WTC11 (cell line): ENCODE data around the gene TATDN3. TPM values are rescaled to one million over a fixed set of nuclear protein-coding genes. Genes with fewer than 3 reads are reported as not detected.

Experiments
- ARID4B ChIP-seq: sonication (generic); formaldehyde crosslinking; IDR thresholded peaks from 2 replicates; pipeline ENCODE4 v1.8.0; 2023; ENCODE audit warnings: missing genetic modification reagents, mild to moderate bottlenecking, borderline replicate concordance
- ATF1 ChIP-seq: sonication (generic); formaldehyde crosslinking; IDR thresholded peaks from 2 replicates; pipeline ENCODE4 v1.8.1; 2023; ENCODE audit warnings: mild to moderate bottlenecking, moderate library complexity, missing genetic modification reagents
- ATF6 ChIP-seq: sonication (generic); formaldehyde crosslinking; IDR thresholded peaks from 2 replicates; pipeline ENCODE4 v1.8.1; 2023; ENCODE audit warnings: mild to moderate bottlenecking, missing genetic modification reagents
- CREB1 ChIP-seq: sonication (generic); formaldehyde crosslinking; IDR thresholded peaks from 2 replicates; pipeline ENCODE4 v1.8.0; 2023; ENCODE audit warnings: mild to moderate bottlenecking, missing genetic modification reagents
- CREM ChIP-seq: sonication (generic); formaldehyde crosslinking; IDR thresholded peaks from 2 replicates; pipeline ENCODE4 v1.8.1; 2022; ENCODE audit warnings: mild to moderate bottlenecking, missing genetic modification reagents, moderate library complexity
- E2F4 ChIP-seq: sonication (generic); formaldehyde crosslinking; IDR thresholded peaks from 2 replicates; pipeline ENCODE4 v1.8.1; 2022; ENCODE audit warnings: low read depth, mild to moderate bottlenecking, moderate library complexity, missing genetic modification reagents, borderline replicate concordance
- E2F5 ChIP-seq: sonication (generic); formaldehyde crosslinking; IDR thresholded peaks from 2 replicates; pipeline ENCODE4 v1.8.1; 2022; ENCODE audit warnings: mild to moderate bottlenecking, moderate library complexity, missing genetic modification reagents
- ERG ChIP-seq: fragments of 250-450 bp; sonication (Bioruptor Pico); IDR thresholded peaks from 2 replicates; pipeline ENCODE4 v1.8.0; 2021; ENCODE audit warnings: mild to moderate bottlenecking
- FOXJ3 ChIP-seq: sonication (generic); formaldehyde crosslinking; IDR thresholded peaks from 2 replicates; pipeline ENCODE4 v1.9.0; 2021; ENCODE audit warnings: missing genetic modification reagents, mild to moderate bottlenecking, borderline replicate concordance
- HMGA2 ChIP-seq: fragments of 250-450 bp; sonication (Bioruptor Pico); IDR thresholded peaks from 2 replicates; pipeline ENCODE4 v1.4.0; 2021; ENCODE audit warnings: mild to moderate bottlenecking, moderate library complexity
- IRF2 ChIP-seq: sonication (generic); formaldehyde crosslinking; IDR thresholded peaks from 2 replicates; pipeline ENCODE4 v1.8.0; 2022; ENCODE audit warnings: low read depth, missing genetic modification reagents, borderline replicate concordance
- JAZF1 ChIP-seq: fragments of 250-450 bp; sonication (Bioruptor Pico); IDR thresholded peaks from 2 replicates; pipeline ENCODE4 v1.9.0; 2021; ENCODE audit warnings: moderate library complexity, mild to moderate bottlenecking, inconsistent platforms
- MAX ChIP-seq: sonication (generic); formaldehyde crosslinking; IDR thresholded peaks from 2 replicates; pipeline ENCODE4 v1.8.0; 2022; ENCODE audit warnings: mild to moderate bottlenecking, missing genetic modification reagents
- MXD4 ChIP-seq: fragments of 250-450 bp; sonication (Bioruptor Pico); IDR thresholded peaks from 2 replicates; pipeline ENCODE4 v1.8.0; 2021; ENCODE audit warnings: mild to moderate bottlenecking, moderate library complexity, borderline replicate concordance
- MYBL2 ChIP-seq: sonication (generic); formaldehyde crosslinking; IDR thresholded peaks from 2 replicates; pipeline ENCODE4 v1.8.1; 2023; ENCODE audit warnings: mild to moderate bottlenecking, moderate library complexity, missing genetic modification reagents
- NFE2L1 ChIP-seq: sonication (generic); formaldehyde crosslinking; IDR thresholded peaks from 2 replicates; pipeline ENCODE4 v1.8.1; 2023; ENCODE audit warnings: missing genetic modification reagents
- NR1H2 ChIP-seq: sonication (generic); formaldehyde crosslinking; IDR thresholded peaks from 2 replicates; pipeline ENCODE4 v1.9.0; 2021; ENCODE audit warnings: mild to moderate bottlenecking, moderate library complexity, missing genetic modification reagents
- PRRX2 ChIP-seq: fragments of 250-450 bp; sonication (Bioruptor Pico); IDR thresholded peaks from 2 replicates; pipeline ENCODE4 v1.8.0; 2021; ENCODE audit warnings: mild to moderate bottlenecking
- RELA ChIP-seq: sonication (generic); formaldehyde crosslinking; IDR thresholded peaks from 2 replicates; pipeline ENCODE4 v1.8.1; 2022; ENCODE audit warnings: missing genetic modification reagents, mild to moderate bottlenecking, borderline replicate concordance
- SMAD3 ChIP-seq: sonication (generic); formaldehyde crosslinking; IDR thresholded peaks from 2 replicates; pipeline ENCODE4 v1.8.0; 2022; ENCODE audit warnings: missing genetic modification reagents, mild to moderate bottlenecking, borderline replicate concordance
- ZMAT4 ChIP-seq: fragments of 250-450 bp; sonication (Bioruptor Pico); IDR thresholded peaks from 2 replicates; pipeline ENCODE4 v1.9.0; 2021; ENCODE audit warnings: mild to moderate bottlenecking
- ZNF396 ChIP-seq: fragments of 250-450 bp; sonication (Bioruptor Pico); IDR thresholded peaks from 2 replicates; pipeline ENCODE4 v1.8.0; 2021; ENCODE audit warnings: mild to moderate bottlenecking, moderate library complexity, borderline replicate concordance
- ZNF512 ChIP-seq: sonication (generic); formaldehyde crosslinking; IDR thresholded peaks from 2 replicates; pipeline ENCODE4 v1.8.1; 2022; ENCODE audit warnings: missing genetic modification reagents, borderline replicate concordance
- ZNF671 ChIP-seq: fragments of 250-450 bp; sonication (Bioruptor Pico); IDR thresholded peaks from 2 replicates; pipeline ENCODE4 v1.8.0; 2021; ENCODE audit warnings: mild to moderate bottlenecking
- ZSCAN18 ChIP-seq: fragments of 250-450 bp; sonication (Bioruptor Pico); IDR thresholded peaks from 2 replicates; pipeline ENCODE4 v2.1.2; 2022; ENCODE audit warnings: mild to moderate bottlenecking, moderate library complexity
- total RNA-seq: library from RNA; stranded (reverse); gene quantifications from 3 replicates; pipeline ENCODE4 v1.2.3, GENCODE V29; 2021

The TATDN3 gene
- total RNA-seq, 1 experiment from 2014 or later: 19.3 TPM

- TF ChIP-seq ZNF512 (CRISPR knock-in tag) (no peak), ZMAT4 (no peak), NFE2L1 (no peak), ZNF396 (CRISPR knock-in tag) (no peak), ARID4B (CRISPR knock-in tag) (no peak), CREB1 (peak; percentile 66; the same call in 1 of the 2 replicates), ZNF671 (CRISPR knock-in tag) (no peak), ATF1 (0 out of 2 replicates have a peak, but pooled peaks have one; percentile 3), ATF6 (no peak), JAZF1 (no peak), MAX (no peak), IRF2 (CRISPR knock-in tag) (no peak), ERG (no peak), SMAD3 (CRISPR knock-in tag) (peak; percentile 56; the same call in 1 of the 2 replicates), FOXJ3 (CRISPR knock-in tag) (no peak), HMGA2 (CRISPR knock-in tag) (no peak), CREM (CRISPR knock-in tag) (no peak), MXD4 (CRISPR knock-in tag) (no peak), E2F4 (CRISPR knock-in tag) (no peak), RELA (0 out of 2 replicates have a peak, but pooled peaks have one; percentile 13), E2F5 (CRISPR knock-in tag) (no peak), NR1H2 (CRISPR knock-in tag) (no peak), PRRX2 (CRISPR knock-in tag) (no peak), ZSCAN18 (no peak), MYBL2 (CRISPR knock-in tag) (no peak)
Measured at GRCh38 chr1:212858461-212859265, 67.0 kb downstream of the TATDN3 start (continued).
